Lung (tissue), 12 donors: Measurements from ENCODE around the gene SERPING1. TPM values are rescaled to one million over a fixed set of nuclear protein-coding genes. Genes with fewer than 3 reads are reported as not detected.

Experiments used
- ATAC-seq: fragments of 200-7000 bp; cut with Tn5 transposase; one replicate; pipeline ENCODE4 v1.9.1; 2020; ENCODE audit warnings: moderate number of reproducible peaks; ENCODE audit not compliant: insufficient read depth, low FRiP score
- DNase-seq, 3 donors: peaks; one replicate each; pipeline ENCODE4 v3.0.0-alpha.2; 2013 to 2017
- H3K27ac ChIP-seq, 2 donors: one replicate each; pipeline ENCODE4 v1.5.1; 2013; ENCODE audit warnings: mild to moderate bottlenecking in 2 of 2, moderate library complexity in 2 of 2, control low read depth in 1 of 2, inconsistent platforms in 1 of 2, low read depth in 1 of 2, low read length in 1 of 2
- H3K27me3 ChIP-seq, 3 donors: one replicate each; pipeline ENCODE4 v1.5.1; 2013; ENCODE audit warnings: low read length in 2 of 3; ENCODE audit not compliant: control insufficient read depth in 3 of 3, insufficient read depth in 3 of 3
- H3K36me3 ChIP-seq, 4 donors: one replicate each; pipeline ENCODE4 v1.5.1; 2013; ENCODE audit warnings: low read length in 4 of 4, mild to moderate bottlenecking in 1 of 4, moderate library complexity in 1 of 4; ENCODE audit not compliant: control insufficient read depth in 4 of 4, insufficient read depth in 4 of 4
- H3K4me1 ChIP-seq, 5 donors: one replicate each; pipeline ENCODE4 v1.5.1; 2013; ENCODE audit warnings: low read length in 5 of 5, mild to moderate bottlenecking in 2 of 5, moderate library complexity in 1 of 5; ENCODE audit not compliant: control insufficient read depth in 5 of 5, insufficient read depth in 5 of 5
- H3K4me3 ChIP-seq: one replicate; pipeline ENCODE4 v1.5.1; 2013; ENCODE audit warnings: mild to moderate bottlenecking, control low read depth, moderate library complexity
- H3K9ac ChIP-seq, 2 donors: one replicate each; pipeline ENCODE4 v1.5.1; 2013; ENCODE audit warnings: low read length in 2 of 2, control low read depth in 1 of 2; ENCODE audit not compliant: insufficient read depth in 1 of 2
- H3K9me3 ChIP-seq, 4 donors: one replicate each; pipeline ENCODE4 v1.5.1; 2013; ENCODE audit warnings: low read length in 3 of 4, mild to moderate bottlenecking in 1 of 4, moderate library complexity in 1 of 4; ENCODE audit not compliant: control insufficient read depth in 4 of 4, insufficient read depth in 3 of 4
- WGBS, 2 donors: extraction: QIAGEN DNeasy Blood & Tissue Kit; methylation state at CpG; one replicate each; pipeline ENCODE4 v1.1.7; 2013; 5-methylcytosine and 5-hydroxymethylcytosine counted together
- polyA plus RNA-seq, 2 donors: library from polyadenylated mRNA; stranded (reverse); fragments of 200-250 nt; gene quantifications; one replicate each; pipeline ENCODE4 v1.2.1, GENCODE V29; 2013
- total RNA-seq, 2 donors: library from RNA; depleted of rRNA in 1 of 2; stranded (reverse); fragments of >200 nt in 1 of 2; gene quantifications; one replicate each; pipeline ENCODE4 v1.2.1, GENCODE V29; 2014 to 2021
- TF ChIP-seq, protein P1 (sequence below): IDR thresholded peaks from 2 replicates; pipeline ENCODE4 v1.5.1; 2012; ENCODE audit warnings: mild to moderate bottlenecking; ENCODE audit errors: control extremely low read depth, extremely low read depth
- donor health status: control.
- donor health status: control.
- donor health status: Bipolar disorder and iron deficiency.
- donor health status: healthy.
- donor health status: DM: yes; HTN: yes; CAD: no.

Gene SERPING1
- total and polyA plus RNA-seq, 4 donors, result 102 to 418 (median 310) TPM

DNA sequence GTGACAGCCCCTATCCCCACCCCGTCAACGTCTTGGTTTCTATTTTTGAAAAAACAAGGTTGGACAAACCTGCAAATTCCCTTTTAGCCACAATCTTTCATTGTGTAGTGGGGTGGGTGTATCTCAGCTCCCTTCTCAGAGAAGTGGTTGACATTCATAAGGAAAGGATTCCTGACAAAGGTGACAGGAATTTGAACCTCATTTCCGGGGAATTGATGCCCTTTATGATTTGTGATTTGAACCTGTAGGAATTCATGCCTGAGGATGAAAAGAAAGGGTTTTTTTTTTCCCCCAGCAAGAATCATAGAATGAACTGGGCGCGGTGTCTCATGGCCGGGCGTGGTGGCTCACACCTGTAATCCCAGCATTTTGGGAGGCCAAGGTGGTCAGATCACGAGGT, 37.8 kb downstream of the SERPING1 start:
- Histone ChIP-seq H3K9ac (no peak overlapping the region), H3K27ac (no peak overlapping the region), H3K36me3 (peaks cover 0 to 2% (median under 1%) of the 10 kb centered on the region in 4 donors), H3K4me3 (no peak overlapping the region), H3K9me3 (peaks cover 0 to 2% (median 0%) of the 10 kb centered on the region in 4 donors), H3K4me1 (peaks cover 0 to 20% (median 10%) of the 10 kb centered on the region in 5 donors), H3K27me3 (no peaks in the 10 kb centered on the region)
- TF ChIP-seq, protein P1, sequence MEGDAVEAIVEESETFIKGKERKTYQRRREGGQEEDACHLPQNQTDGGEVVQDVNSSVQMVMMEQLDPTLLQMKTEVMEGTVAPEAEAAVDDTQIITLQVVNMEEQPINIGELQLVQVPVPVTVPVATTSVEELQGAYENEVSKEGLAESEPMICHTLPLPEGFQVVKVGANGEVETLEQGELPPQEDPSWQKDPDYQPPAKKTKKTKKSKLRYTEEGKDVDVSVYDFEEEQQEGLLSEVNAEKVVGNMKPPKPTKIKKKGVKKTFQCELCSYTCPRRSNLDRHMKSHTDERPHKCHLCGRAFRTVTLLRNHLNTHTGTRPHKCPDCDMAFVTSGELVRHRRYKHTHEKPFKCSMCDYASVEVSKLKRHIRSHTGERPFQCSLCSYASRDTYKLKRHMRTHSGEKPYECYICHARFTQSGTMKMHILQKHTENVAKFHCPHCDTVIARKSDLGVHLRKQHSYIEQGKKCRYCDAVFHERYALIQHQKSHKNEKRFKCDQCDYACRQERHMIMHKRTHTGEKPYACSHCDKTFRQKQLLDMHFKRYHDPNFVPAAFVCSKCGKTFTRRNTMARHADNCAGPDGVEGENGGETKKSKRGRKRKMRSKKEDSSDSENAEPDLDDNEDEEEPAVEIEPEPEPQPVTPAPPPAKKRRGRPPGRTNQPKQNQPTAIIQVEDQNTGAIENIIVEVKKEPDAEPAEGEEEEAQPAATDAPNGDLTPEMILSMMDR, result no peak
- 89 to 95% methylated on average over 8 of the region's 8 CpGs for WGBS, 2 donors
- ATAC-seq (no peak), DNase-seq (no peak)

GRCh38 chr11:57637626-57638004, 40.1 kb downstream of the SERPING1 start:
- ATAC-seq (peak; percentile 33), DNase-seq (peak in 2 of 3 donors; percentile 70 to 71)
- WGBS, 2 donors, result 16 to 19% methylated on average over 18 of the region's 18 CpGs
- Histone ChIP-seq H3K9me3 (peaks cover 0 to 2% (median 0%) of the 10 kb centered on the region in 4 donors), H3K27me3 (no peaks in the 10 kb centered on the region), H3K4me3 (peak overlapping the region; percentile 15), H3K9ac (peak overlapping the region in 1 of 2 donors; percentile 99), H3K36me3 (peaks cover 0 to 7% (median 2%) of the 10 kb centered on the region in 4 donors), H3K4me1 (peaks cover 0 to 30% (median 11%) of the 10 kb centered on the region in 5 donors), H3K27ac (peak overlapping the region in 1 of 2 donors; percentile 23)
- TF ChIP-seq, protein P1, result no peak

GRCh38 chr11:57638005-57638781, 40.7 kb downstream of the SERPING1 start:
- ATAC-seq, result peak; percentile 87

More at GRCh38 chr11:57638005-57638781, 40.7 kb downstream of the SERPING1 start:
- TF ChIP-seq, protein P1, result no peak
- Histone ChIP-seq H3K4me1 (peaks cover 0 to 30% (median 11%) of the 10 kb centered on the region in 5 donors), H3K27ac (peak overlapping the region; percentile 69 to 72), H3K27me3 (no peaks in the 10 kb centered on the region), H3K9ac (peak overlapping the region; percentile 84 to 99), H3K36me3 (peaks cover 0 to 7% (median 2%) of the 10 kb centered on the region in 4 donors), H3K9me3 (no peaks in the 10 kb centered on the region), H3K4me3 (peak overlapping the region; percentile 66)
- 0 to 1% methylated on average over 45 to 47 of the region's 47 CpGs for WGBS, 2 donors
- peak; percentile 94 to 98 (median 97) for DNase-seq
